Natural killer cell treated with Interleukin-12 subunit alpha and Interleukin-12 subunit beta and Interleukin-15 and Interleukin-18, amount 100 ng/mL, for 72 hours (primary cell): ENCODE results near the gene TUBA3D. TPM values are rescaled to one million over a fixed set of nuclear protein-coding genes. Genes with fewer than 3 reads are reported as not detected.
"Not testable (repeated sequence)": the region's sequence is repeated elsewhere in the genome, so short reads cannot be mapped to it uniquely, and the experiment has no call there.

Source experiments
- ATAC-seq, 2 donors: fragments of 150-1000 bp; cut with Tn5 transposase in 1 of 2; sonication (Bioruptor Pico), chemical (Tn5 transposase) in 1 of 2; 2 replicates each; pipeline ENCODE4 v1.10.0; 2021
- DNase-seq: peaks from one replicate; pipeline ENCODE4 v3.0.0; 2022; ENCODE audit warnings: low spot score
- H3K27ac Mint-ChIP-seq, 2 donors: 1 replicate in 1 of 2; 2 replicates in 1 of 2; pipeline ENCODE4 v1.8.0; 2022; ENCODE audit warnings: mixed read lengths in 2 of 2, mild to moderate bottlenecking in 1 of 2, moderate library complexity in 1 of 2
- H3K27me3 Mint-ChIP-seq, 2 donors: 1 replicate in 1 of 2; 2 replicates in 1 of 2; pipeline ENCODE4 v1.8.0; 2022; ENCODE audit warnings: mixed read lengths in 2 of 2
- H3K36me3 Mint-ChIP-seq: one replicate; pipeline ENCODE4 v1.8.0; 2022; ENCODE audit warnings: mixed read lengths
- H3K4me1 Mint-ChIP-seq, 2 donors: 1 replicate in 1 of 2; 2 replicates in 1 of 2; pipeline ENCODE4 v1.8.0; 2022; ENCODE audit warnings: low read depth in 2 of 2, mixed read lengths in 2 of 2, mild to moderate bottlenecking in 1 of 2
- H3K4me3 Mint-ChIP-seq: one replicate; pipeline ENCODE4 v1.8.0; 2022; ENCODE audit warnings: mixed read lengths
- H3K9me3 Mint-ChIP-seq: 2 replicates; pipeline ENCODE4 v1.8.0; 2022; ENCODE audit warnings: mixed read lengths
- total RNA-seq, 2 donors: library from RNA; stranded (reverse); gene quantifications; one replicate each; pipeline ENCODE4 v1.2.3, GENCODE V29; 2022

The TUBA3D gene
- total RNA-seq, 2 donors from 2014 or later: not detected

DNA sequence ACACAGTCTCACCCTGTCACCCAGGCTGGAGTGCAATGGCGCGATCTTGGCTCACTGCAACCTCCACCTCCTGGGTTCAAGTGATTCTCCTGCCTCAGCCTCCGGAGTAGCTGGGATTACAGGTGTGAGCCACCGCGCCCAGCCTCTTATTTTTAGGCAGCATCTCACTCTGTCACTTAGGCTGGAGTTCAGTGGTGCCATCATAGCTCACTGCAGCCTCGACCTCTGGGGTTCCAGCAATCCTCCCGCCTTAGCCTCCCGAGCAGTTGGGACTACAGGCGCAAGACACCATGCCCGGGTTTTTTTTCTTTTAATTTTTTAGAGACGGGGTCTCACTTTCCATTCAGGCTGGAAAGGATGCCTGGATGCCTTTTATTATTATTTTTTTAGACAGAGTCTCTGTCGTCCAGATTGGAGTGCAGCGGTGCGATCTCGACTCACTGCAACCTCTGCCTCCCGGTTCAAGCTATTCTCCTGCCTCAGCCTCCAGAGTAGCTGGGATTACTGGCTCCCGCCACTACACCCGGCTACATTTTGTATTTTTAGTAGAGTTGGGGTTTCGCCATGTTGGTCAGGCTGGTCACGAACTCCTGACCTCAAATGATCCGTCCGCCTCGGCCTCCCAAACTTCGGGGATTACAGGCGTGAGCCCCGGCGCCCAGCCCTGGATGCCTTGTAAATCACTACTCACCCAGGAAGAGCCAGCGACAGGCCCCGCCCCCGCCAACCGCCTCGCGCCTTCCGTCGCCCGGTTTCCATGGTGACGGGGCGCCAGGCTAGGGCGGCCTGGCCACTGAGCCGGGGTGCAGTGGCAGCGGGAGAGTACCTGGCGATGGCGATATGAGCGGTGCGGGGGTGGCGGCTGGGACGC is 51.4 kb downstream of the TUBA3D start, which contains the start of gene CCDC74A:
Gene CCDC74A (plus strand): TSS at position 758 of the 871 bp plus-strand sequence. CDS start 83 bp downstream, at position 841.
- not testable (repeated sequence) for H3K27me3 Mint-ChIP-seq, H3K36me3 Mint-ChIP-seq, H3K9me3 Mint-ChIP-seq
- peak; percentile 85 to 93 for ATAC-seq
- H3K27ac Mint-ChIP-seq: peak within 1 kb of the TSS; percentile 59 to 71
- peak; percentile 92 for DNase-seq
- peaks cover 14 to 16% of the 10 kb centered on the region in 2 donors for H3K4me1 Mint-ChIP-seq
- H3K4me3 Mint-ChIP-seq: peak within 1 kb of the TSS; percentile 78

DNA sequence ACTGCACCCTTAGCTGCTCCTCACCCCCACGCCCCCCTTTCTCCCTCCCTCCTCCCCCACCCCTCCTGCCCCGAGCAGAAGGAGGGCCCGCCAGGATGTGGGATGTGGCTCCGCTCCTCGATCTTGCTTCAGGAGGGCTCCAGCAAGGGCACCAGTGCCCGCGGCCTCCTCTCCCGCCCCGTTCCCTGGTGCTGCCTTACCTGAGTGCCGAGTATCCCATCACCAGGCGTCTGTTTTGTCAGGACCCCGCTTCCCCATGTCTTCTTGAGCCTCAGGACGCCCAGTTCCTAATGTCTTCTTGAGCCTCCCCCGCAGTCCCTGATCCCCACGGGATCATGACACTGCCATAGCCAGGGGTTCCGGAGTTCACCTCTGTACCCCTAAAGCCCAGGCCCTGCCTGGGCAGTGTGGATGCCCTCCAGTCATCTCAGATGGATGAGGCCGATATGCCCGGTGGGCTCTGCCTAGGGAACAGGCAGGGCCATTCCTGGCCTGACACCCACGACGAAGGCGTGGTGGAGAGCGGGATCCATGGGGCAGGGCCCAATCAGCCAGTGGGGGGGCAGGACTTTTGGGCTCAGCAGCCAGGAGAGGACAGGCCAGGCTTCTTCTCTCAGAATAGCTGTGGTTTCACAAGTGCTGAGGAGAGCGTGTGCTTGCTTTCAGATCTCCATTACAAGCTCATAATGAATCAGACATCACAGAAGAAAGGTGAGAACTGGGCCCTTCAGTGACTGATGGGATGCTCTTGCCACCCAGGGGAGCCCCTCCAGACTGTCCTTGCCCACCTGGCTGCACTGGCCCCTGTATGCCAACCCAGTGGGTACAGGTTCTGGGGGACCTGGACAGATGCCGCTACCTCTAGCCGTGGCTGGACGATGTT is 53.3 kb downstream of the TUBA3D start:
- not testable (repeated sequence) for H3K27ac Mint-ChIP-seq, H3K27me3 Mint-ChIP-seq, H3K9me3 Mint-ChIP-seq, DNase-seq, H3K36me3 Mint-ChIP-seq
- peak overlapping the region; percentile 72 for H3K4me3 Mint-ChIP-seq
- H3K4me1 Mint-ChIP-seq: peaks cover 14 to 16% of the 10 kb centered on the region in 2 donors
- peak; percentile 71 to 80 for ATAC-seq

GRCh38 chr2:131529864-131530445 is 54.0 kb downstream of the TUBA3D start:
- not testable (repeated sequence) for H3K27ac Mint-ChIP-seq, ATAC-seq, H3K9me3 Mint-ChIP-seq, H3K36me3 Mint-ChIP-seq, DNase-seq, H3K27me3 Mint-ChIP-seq
- peaks cover 14 to 16% of the 10 kb centered on the region in 2 donors for H3K4me1 Mint-ChIP-seq
- H3K4me3 Mint-ChIP-seq: peak overlapping the region; percentile 72

GRCh38 chr2:131530626-131531344 is 54.9 kb downstream of the TUBA3D start:
- H3K27ac Mint-ChIP-seq, H3K9me3 Mint-ChIP-seq, H3K4me3 Mint-ChIP-seq, H3K36me3 Mint-ChIP-seq, H3K27me3 Mint-ChIP-seq, DNase-seq, ATAC-seq: not testable (repeated sequence)
- peaks cover 14 to 16% of the 10 kb centered on the region in 2 donors for H3K4me1 Mint-ChIP-seq

DNA sequence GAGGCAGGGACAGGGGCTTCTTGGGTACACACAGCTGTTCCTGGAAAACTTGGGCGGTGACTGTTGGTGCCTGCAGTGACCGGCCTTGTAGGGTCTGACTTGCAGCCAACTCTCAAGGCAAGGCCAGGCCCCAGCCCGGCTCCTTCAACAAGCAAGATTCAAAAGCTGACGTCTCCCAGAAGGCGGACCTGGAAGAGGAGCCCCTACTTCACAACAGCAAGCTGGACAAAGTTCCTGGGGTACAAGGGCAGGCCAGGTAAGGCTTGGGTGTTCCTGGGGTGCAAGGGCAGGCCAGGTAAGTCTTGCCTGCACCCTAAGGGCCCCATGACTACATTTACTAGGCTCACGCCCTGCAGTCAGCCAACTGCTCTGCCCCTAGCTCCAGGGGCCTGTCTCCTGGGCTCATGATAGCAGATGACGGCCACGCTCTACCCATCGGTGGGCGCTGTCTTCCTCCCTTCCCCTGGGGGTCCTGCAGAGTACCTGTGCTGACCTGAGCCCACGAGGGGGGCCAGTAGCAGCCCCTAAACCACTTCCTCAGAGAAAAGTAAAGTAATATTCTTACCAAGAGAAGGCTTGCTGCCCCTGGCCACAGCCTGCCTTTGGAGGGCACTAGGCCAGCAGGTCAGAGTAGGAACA is 55.7 kb downstream of the TUBA3D start:
- not testable (repeated sequence) for H3K9me3 Mint-ChIP-seq, H3K27ac Mint-ChIP-seq, H3K27me3 Mint-ChIP-seq, H3K36me3 Mint-ChIP-seq, H3K4me3 Mint-ChIP-seq, DNase-seq, ATAC-seq
- H3K4me1 Mint-ChIP-seq: peaks cover 10 to 12% of the 10 kb centered on the region in 2 donors

Other genes starting within 250 kb of the TUBA3D start
- gene RAB6D, start 112.0 kb upstream of the TUBA3D start, total RNA-seq: not detected
- 10 to 100 TPM; 60.5 to 96.1 TPM for gene MZT2A, start 16.3 kb downstream of the TUBA3D start, total RNA-seq
- 1 to 10 TPM; 2.1 to 2.5 TPM for gene CCDC74A, start 51.8 kb downstream of the TUBA3D start, total RNA-seq